Measurements from ENCODE around the gene CTSZ.

- TF ChIP-seq, protein P1, sequence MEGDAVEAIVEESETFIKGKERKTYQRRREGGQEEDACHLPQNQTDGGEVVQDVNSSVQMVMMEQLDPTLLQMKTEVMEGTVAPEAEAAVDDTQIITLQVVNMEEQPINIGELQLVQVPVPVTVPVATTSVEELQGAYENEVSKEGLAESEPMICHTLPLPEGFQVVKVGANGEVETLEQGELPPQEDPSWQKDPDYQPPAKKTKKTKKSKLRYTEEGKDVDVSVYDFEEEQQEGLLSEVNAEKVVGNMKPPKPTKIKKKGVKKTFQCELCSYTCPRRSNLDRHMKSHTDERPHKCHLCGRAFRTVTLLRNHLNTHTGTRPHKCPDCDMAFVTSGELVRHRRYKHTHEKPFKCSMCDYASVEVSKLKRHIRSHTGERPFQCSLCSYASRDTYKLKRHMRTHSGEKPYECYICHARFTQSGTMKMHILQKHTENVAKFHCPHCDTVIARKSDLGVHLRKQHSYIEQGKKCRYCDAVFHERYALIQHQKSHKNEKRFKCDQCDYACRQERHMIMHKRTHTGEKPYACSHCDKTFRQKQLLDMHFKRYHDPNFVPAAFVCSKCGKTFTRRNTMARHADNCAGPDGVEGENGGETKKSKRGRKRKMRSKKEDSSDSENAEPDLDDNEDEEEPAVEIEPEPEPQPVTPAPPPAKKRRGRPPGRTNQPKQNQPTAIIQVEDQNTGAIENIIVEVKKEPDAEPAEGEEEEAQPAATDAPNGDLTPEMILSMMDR (IDR thresholded peaks at IDR 0.05) = no peak
- TF ChIP-seq EZH2 (IDR thresholded peaks at IDR 0.05; ENCODE audit: borderline replicate concordance, insufficient read depth, low read depth, low read length, poor library complexity, severe bottlenecking) = no peak
Measured at GRCh38 chr20:59025086-59025485, 18.0 kb upstream of the CTSZ start.
